Kidney (tissue), 14 donors: Measurements from ENCODE around the gene GLP2R. TPM values are rescaled to one million over a fixed set of nuclear protein-coding genes. Genes with fewer than 3 reads are reported as not detected.

Experiments
- DNase-seq, 5 donors: peaks; one replicate each; pipeline ENCODE4 v3.0.0-alpha.2; 2013 to 2020
- FAIRE-seq: peaks from 2 replicates; lab custom pipeline; 2012; peaks lifted over from hg19 to GRCh38; lab: Jason Lieb, UNC
- H3K27ac ChIP-seq, 2 donors: one replicate each; pipeline ENCODE4 v1.7.0; 2013; ENCODE audit warnings: low read depth in 2 of 2, low read length in 2 of 2, inconsistent platforms in 1 of 2
- H3K27me3 ChIP-seq: one replicate; pipeline ENCODE4 v1.7.1; 2013; ENCODE audit warnings: low read length, inconsistent platforms; ENCODE audit not compliant: control insufficient read depth, insufficient read depth
- H3K36me3 ChIP-seq, 3 donors: one replicate each; pipeline versions ENCODE4 v1.7.0 to v1.7.1; 2013; ENCODE audit warnings: low read length in 3 of 3, control low read depth in 1 of 3, inconsistent platforms in 1 of 3; ENCODE audit not compliant: insufficient read depth in 3 of 3, control insufficient read depth in 2 of 3
- H3K4me1 ChIP-seq, 3 donors: one replicate each; pipeline versions ENCODE4 v1.7.0 to v1.7.1; 2013; ENCODE audit warnings: low read length in 3 of 3, inconsistent platforms in 1 of 3, low read depth in 1 of 3; ENCODE audit not compliant: control insufficient read depth in 2 of 3, insufficient read depth in 2 of 3
- H3K4me3 ChIP-seq, 3 donors: one replicate each; pipeline versions ENCODE4 v1.7.0 to v1.8.1; 2013; ENCODE audit warnings: low read length in 3 of 3, control low read depth in 1 of 3, inconsistent platforms in 1 of 3
- H3K9ac ChIP-seq, 3 donors: one replicate each; pipeline versions ENCODE4 v1.7.0 to v1.7.1; 2013; ENCODE audit warnings: low read length in 3 of 3, control low read depth in 1 of 3, inconsistent platforms in 1 of 3
- H3K9me3 ChIP-seq, 3 donors: one replicate each; pipeline versions ENCODE4 v1.7.0 to v1.7.1; 2013; ENCODE audit warnings: low read length in 3 of 3, control low read depth in 1 of 3, inconsistent platforms in 1 of 3; ENCODE audit not compliant: control insufficient read depth in 2 of 3, insufficient read depth in 1 of 3
- CTCF ChIP-seq: IDR thresholded peaks from 3 replicates; pipeline ENCODE4 v1.5.1; 2012; ENCODE audit warnings: mild to moderate bottlenecking, moderate library complexity, borderline replicate concordance; ENCODE audit not compliant: insufficient read depth; ENCODE audit errors: extremely low read depth
- intact Hi-C: fragments of 100-400 bp; cut with DNase I; formaldehyde crosslinking; loops from one replicate; pipeline ENCODE4 v1.11.1; 2022
- polyA plus RNA-seq: library from polyadenylated mRNA; stranded (reverse); fragments of 350-450 nt; fragmentation: Illumina TruSeq; extraction: RNeasy Lipid Tissue Mini Kit (QIAGEN cat#74804); gene quantifications from one replicate; pipeline ENCODE4 v1.2.3, GENCODE V29; 2014; ENCODE audit warnings: low read depth, low replicate concordance; ENCODE audit not compliant: insufficient read depth
- total RNA-seq: library from RNA; stranded (reverse); fragmentation: NEBNext Ultra II Directional; extraction: Animal tissue kit (Norgen Biotek cat#: 25700); gene quantifications from one replicate; pipeline ENCODE4 v1.2.1, GENCODE V29; 2021
- donor health status: control.
- donor health status: control.
- donor health status: control.
- donor health status: control.
- donor health status: control.
- donor health status: DM: yes; HTN: yes; CAD: no.
- donor health status: Normal renal cell carcinoma (clear cell type).

The GLP2R gene
- total and polyA plus RNA-seq, 2 donors from 2014 or later = not detected

GRCh38 chr17:9878786-9879525, 53.2 kb downstream of the GLP2R start:
- H3K4me1 ChIP-seq = no peaks in the 10 kb centered on the region
- no peak overlapping the region for H3K9ac ChIP-seq
- H3K36me3 ChIP-seq = no peaks in the 10 kb centered on the region
- H3K27ac ChIP-seq = no peak overlapping the region
- no peak for TF ChIP-seq CTCF
- DNase-seq (no peak), FAIRE-seq (no peak)
- intact Hi-C loops = no loop called here
- H3K4me3 ChIP-seq = no peak overlapping the region
- H3K27me3 ChIP-seq = no peaks in the 10 kb centered on the region
- peaks cover 0 to 7% (median 3%) of the 10 kb centered on the region in 3 donors for H3K9me3 ChIP-seq

- no peak for TF ChIP-seq CTCF
- intact Hi-C loops = no loop called here
- H3K27ac ChIP-seq = no peak overlapping the region
- no peaks in the 10 kb centered on the region for H3K27me3 ChIP-seq
- H3K4me1 ChIP-seq = no peaks in the 10 kb centered on the region
- H3K36me3 ChIP-seq = no peaks in the 10 kb centered on the region
- no peak for FAIRE-seq
- H3K4me3 ChIP-seq = no peak overlapping the region
- no peak overlapping the region for H3K9ac ChIP-seq
- peaks cover 0 to 10% (median 3%) of the 10 kb centered on the region in 3 donors for H3K9me3 ChIP-seq
- DNase-seq = peak in 2 of 5 donors; percentile 32 to 34
These were observed 54.9 kb downstream of the GLP2R start for GRCh38 chr17:9880582-9880999.

GRCh38 chr17:9883451-9883850, 57.7 kb downstream of the GLP2R start:
- no peak overlapping the region for H3K4me3 ChIP-seq
- no peak overlapping the region for H3K27ac ChIP-seq
- no peak for TF ChIP-seq CTCF
- intact Hi-C loops = no loop called here
- no peak for DNase-seq
- no peak overlapping the region for H3K9ac ChIP-seq
- no peaks in the 10 kb centered on the region for H3K27me3 ChIP-seq
- peaks cover 0 to 10% (median 3%) of the 10 kb centered on the region in 3 donors for H3K9me3 ChIP-seq
- FAIRE-seq = no peak
- no peaks in the 10 kb centered on the region for H3K36me3 ChIP-seq
- H3K4me1 ChIP-seq = no peaks in the 10 kb centered on the region
